Renal cortical epithelial cell (primary cell): Measurements from ENCODE around the gene GNB5. TPM values are rescaled to one million over a fixed set of nuclear protein-coding genes. Genes with fewer than 3 reads are reported as not detected.
"Not testable (repeated sequence)": the region's sequence is repeated elsewhere in the genome, so short reads cannot be mapped to it uniquely, and the experiment has no call there.

ENCODE experiments used
- DNase-seq: peaks from one replicate; pipeline ENCODE4 v3.0.0-alpha.2; 2011; ENCODE audit warnings: low read depth
- total RNA-seq: library from RNA; depleted of rRNA; stranded (reverse); fragments of >200 nt; gene quantifications from 2 replicates; pipeline ENCODE4 v1.2.3, GENCODE V29; 2014

The GNB5 gene
- total RNA-seq, 1 donor from 2014 or later, result 42.7 TPM

- DNase-seq, result not testable (repeated sequence)
These were observed 21.0 kb downstream of the GNB5 start for GRCh38 chr15:52170199-52170598.

- not testable (repeated sequence) for DNase-seq
These were observed 25.6 kb downstream of the GNB5 start for GRCh38 chr15:52165494-52166131.

GRCh38 chr15:52164631-52165265 is 26.4 kb downstream of the GNB5 start:
- no peak for DNase-seq

GRCh38 chr15:52163321-52164190 is 27.6 kb downstream of the GNB5 start:
- no peak for DNase-seq

GRCh38 chr15:52162876-52163275 is 28.3 kb downstream of the GNB5 start:
- no peak for DNase-seq

GRCh38 chr15:52162260-52162659 is 28.9 kb downstream of the GNB5 start:
- DNase-seq, result no peak

GRCh38 chr15:52161406-52161966 is 29.7 kb downstream of the GNB5 start:
- no peak for DNase-seq

- no peak for DNase-seq
These were observed 31.5 kb downstream of the GNB5 start for GRCh38 chr15:52159645-52160044.

- DNase-seq, result no peak
These were observed 33.0 kb downstream of the GNB5 start for GRCh38 chr15:52158084-52158765.

- no peak for DNase-seq
These were observed 35.3 kb downstream of the GNB5 start for GRCh38 chr15:52155878-52156277.

- DNase-seq, result no peak
These were observed 36.0 kb downstream of the GNB5 start for GRCh38 chr15:52154896-52155865.

- DNase-seq, result no peak
These were observed 37.0 kb downstream of the GNB5 start for GRCh38 chr15:52153900-52154895.

- DNase-seq, result no peak
These were observed 39.8 kb downstream of the GNB5 start for GRCh38 chr15:52151353-52151752.

- DNase-seq, result no peak
These were observed 40.3 kb downstream of the GNB5 start for GRCh38 chr15:52150871-52151270.

- no peak for DNase-seq
These were observed 41.0 kb downstream of the GNB5 start for GRCh38 chr15:52150043-52150825.

- no peak for DNase-seq
These were observed 42.8 kb downstream of the GNB5 start for GRCh38 chr15:52148403-52148802.

GRCh38 chr15:52146776-52147175 is 44.4 kb downstream of the GNB5 start:
- DNase-seq, result no peak

- no peak for DNase-seq
These were observed 44.9 kb downstream of the GNB5 start for GRCh38 chr15:52146261-52146660.
